GM21786 (cell line): Measurements from ENCODE around the gene SDCBP2.
"Not testable (repeated sequence)": the region's sequence is repeated elsewhere in the genome, so short reads cannot be mapped to it uniquely, and the experiment has no call there.

Experiments used
- ATAC-seq: cut with Tn5 transposase; IDR thresholded peaks from one replicate; pipeline ENCODE4 v1.9.1; 2021; ENCODE audit not compliant: unreplicated experiment

The SDCBP2 gene

GRCh38 chr20:1360094-1360846, 31.3 kb upstream of the SDCBP2 start:
- no peak for ATAC-seq

DNA sequence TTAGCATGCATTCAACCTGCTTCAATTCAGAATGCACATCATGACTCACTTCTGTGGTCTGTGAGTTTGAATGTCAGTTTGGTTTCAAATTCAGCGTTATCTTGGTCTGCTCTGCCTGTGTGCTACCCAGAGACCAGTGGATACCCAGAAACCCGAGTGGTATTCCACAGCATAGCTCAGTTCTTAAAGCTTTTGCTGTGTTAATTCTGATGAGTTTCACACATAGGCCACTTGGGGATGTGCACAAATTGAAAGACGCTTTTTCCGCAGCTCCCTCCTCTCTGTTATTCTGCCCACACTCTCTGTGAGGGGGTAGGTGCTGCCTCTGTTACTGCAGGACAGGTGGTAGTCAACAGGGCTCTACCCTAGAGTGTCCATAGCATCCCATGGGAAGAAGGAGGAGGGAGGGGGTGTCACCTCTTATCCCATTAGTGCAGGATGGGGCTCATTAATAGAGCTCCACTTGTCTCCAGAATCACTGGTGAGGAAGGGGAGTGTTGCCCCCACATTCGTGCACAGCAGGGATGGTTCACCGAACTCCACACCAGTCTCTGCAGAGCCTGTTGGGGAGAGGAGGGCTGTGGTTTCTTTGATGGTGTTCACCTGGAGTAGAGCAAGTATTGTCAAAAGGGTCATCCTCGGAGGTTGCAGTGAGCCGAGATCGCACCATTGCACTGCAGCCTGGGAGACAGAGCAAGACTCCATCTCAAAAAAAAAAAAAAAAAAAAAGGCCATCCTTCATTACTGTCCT, 29.2 kb upstream of the SDCBP2 start:
- ATAC-seq, result no peak

GRCh38 chr20:1353956-1354355, 25.0 kb upstream of the SDCBP2 start:
- no peak for ATAC-seq

DNA sequence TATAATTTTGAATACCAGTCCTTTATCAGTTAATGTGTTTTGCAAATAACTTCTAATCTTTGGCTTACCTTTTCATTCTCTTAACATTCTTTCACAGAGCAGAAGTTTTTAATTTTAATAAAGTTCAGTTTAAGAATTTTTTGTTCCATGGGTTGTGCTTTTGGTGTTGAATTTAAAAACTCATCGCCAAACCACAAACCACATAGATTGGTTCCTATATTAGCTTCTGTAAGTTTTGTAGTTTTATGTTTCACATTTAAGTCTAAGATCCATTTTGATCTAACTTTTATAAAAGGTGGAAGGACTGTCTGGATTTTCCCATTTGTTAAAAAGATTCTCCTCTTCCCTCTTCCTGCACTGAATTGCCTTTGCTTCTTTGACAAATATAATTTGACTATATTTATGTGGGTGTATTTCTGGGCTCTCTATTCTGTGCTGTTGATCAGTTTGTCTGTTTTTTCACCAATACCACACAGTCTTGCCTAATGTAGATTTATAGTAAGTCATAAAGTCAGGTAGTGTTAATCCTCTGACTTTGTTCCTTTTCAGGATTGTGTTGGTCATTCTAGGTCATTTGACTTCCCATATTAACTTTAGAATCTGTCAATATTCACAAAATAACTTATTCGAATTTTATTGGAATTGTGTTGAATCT, 17.5 kb upstream of the SDCBP2 start:
- ATAC-seq, result no peak

DNA sequence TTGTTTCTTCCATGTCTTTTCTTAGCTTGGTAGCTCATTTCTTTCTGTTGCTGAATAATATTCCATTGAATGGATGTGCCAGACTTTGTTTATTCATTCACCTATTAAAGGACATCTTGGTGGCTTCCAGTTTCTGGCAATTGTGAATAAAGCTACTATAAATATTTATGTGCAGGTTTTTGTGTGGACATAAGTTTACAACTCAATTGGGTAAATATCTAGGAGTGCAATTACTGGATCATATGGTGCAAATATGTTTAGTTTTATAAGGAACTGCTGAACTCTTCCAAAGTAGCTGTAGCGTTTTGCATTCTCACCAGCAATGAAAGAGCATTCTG, 16.8 kb upstream of the SDCBP2 start:
- ATAC-seq, result no peak

DNA sequence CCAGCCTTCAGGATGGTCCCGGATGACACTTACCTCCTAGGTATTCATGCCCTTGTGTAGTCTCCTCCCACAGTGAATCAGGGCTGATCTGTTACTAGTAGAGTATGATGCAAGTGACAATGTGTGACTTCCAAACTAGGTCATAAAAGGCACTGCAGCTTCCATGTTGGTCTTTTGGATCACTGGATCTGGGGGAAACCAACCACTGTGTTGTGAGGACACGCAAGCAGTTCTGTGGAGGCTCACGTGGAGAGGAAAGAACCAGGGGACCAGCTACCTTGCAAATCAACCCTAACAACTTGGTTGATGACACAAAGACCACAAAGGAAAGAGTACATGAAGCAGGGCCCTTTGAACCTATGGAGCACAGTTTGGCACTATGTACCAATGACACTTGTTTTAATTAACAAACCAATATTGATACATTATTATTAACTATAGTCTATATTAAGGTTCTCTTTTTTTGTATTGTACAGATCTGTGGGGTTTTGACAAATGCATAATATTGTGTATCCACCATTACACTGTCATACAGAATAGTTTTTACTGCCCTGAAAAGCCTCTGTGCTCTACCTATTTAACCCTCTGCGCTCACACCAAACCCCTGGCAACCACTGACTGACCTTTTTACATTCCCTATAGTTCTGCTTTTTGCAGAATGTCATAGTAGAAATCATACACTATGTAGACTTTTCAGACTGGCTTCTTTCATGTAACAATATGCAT, 16.3 kb upstream of the SDCBP2 start:
- no peak for ATAC-seq

DNA sequence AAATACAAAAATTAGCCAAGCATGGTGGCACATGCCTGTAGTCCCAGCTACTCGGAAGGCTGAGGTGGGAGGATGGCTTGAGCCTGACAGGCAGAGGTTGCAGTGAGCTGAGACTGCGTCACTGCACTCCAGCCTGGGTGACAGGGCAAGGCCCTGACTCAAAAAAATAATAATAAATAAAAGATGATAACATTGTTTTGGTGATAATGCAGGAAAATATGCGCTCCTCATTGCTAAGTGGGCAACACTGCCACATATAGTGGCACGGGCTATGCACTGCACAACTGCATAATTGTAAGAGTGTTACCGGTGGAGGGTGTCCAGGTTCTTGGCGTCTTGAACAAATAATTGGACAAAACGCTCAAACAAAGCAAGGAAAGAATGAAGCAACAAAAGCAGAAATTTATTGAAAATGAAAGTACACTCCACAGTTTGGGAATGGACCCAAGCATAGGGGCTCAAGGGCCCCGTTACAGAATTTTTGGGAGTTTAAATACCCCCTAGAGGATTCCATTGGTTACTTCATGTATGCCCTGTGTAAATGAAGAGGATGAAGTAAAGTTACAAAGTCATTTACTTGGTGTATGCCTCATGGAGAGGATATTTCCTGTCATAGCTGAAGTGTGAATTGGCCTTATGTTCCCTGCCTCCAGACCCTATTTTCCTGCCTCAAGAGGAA, 14.6 kb upstream of the SDCBP2 start:
- ATAC-seq, result not testable (repeated sequence)

- no peak for ATAC-seq
These were observed 12.8 kb upstream of the SDCBP2 start for GRCh38 chr20:1341561-1342265.

DNA sequence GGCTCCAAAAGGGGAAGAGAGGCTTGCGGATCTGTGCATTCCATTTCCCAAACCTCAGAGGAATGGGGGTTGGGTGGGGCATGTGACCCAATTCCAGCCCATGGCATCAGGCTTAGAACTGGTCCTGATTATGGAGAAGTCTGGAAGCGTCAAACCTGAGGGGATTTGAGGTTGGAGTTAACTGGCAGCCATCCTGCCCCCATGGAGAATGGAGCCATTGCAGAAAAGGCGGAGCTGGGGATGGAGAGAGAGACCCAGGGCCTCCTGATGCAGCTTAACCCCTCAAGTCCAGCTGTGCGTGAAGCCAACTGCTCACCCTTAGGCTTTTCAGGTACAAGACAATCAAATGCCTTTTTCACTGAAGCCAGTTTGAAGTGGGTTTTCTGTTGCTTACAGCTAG, 9.9 kb upstream of the SDCBP2 start:
- ATAC-seq, result no peak

DNA sequence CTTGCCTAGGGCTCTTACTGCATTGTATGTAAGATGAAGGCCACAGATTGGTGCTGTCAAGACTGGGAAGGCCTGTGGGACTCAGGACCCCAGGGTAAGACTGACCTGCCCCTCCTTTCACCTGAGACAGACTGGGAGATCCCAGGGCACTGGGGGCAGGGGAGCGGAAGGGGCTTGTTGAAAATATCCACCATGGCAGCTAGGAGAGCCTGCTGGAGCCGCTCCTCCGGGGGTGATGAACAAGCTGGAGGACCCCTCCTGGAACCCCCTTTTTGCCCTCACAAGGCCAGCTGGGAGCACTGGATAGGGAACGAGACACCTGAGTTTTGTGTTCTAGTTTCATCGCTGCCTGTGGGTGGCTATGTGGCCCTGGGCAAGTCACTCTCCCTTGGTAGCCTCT, 9.2 kb upstream of the SDCBP2 start:
- no peak for ATAC-seq

- no peak for ATAC-seq
These were observed 8.5 kb upstream of the SDCBP2 start for GRCh38 chr20:1337441-1337840.

- ATAC-seq, result no peak
These were observed 7.9 kb upstream of the SDCBP2 start for GRCh38 chr20:1336699-1337367.

- ATAC-seq, result no peak
These were observed 7.2 kb upstream of the SDCBP2 start for GRCh38 chr20:1335961-1336698.

DNA sequence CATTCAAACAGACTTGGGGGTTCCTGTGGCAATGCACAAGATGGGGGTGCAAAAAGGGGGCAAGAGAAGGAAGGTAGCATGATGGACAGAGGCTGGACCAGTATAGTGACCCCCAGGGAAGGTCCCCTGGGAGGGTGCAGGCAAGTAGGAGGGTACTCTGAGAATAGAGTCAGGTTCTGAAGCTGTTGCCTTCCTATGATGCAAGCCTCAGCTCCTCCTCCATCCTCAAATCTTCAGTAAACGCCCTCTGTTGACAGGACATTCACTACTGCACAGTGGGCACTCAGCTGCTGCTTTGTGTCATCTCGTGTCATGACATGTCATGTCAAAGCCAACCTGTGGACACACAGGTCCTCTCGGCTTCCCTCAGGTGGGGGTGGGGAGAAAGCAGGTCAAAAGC, 5.8 kb upstream of the SDCBP2 start:
- no peak for ATAC-seq

GRCh38 chr20:1334370-1334731, 5.4 kb upstream of the SDCBP2 start:
- no peak for ATAC-seq

- no peak for ATAC-seq
These were observed 4.8 kb upstream of the SDCBP2 start for GRCh38 chr20:1333462-1334369.

- no peak for ATAC-seq
These were observed 3.9 kb upstream of the SDCBP2 start for GRCh38 chr20:1332749-1333300.
